Vagina (tissue), 2 donors: ENCODE data around the gene AMOTL1. TPM values are rescaled to one million over a fixed set of nuclear protein-coding genes. Genes with fewer than 3 reads are reported as not detected.

Experiments
- DNase-seq, 2 donors: peaks; one replicate each; pipeline ENCODE4 v3.0.0-alpha.2; 2017; ENCODE audit errors: extremely low spot score in 2 of 2
- H3K27ac ChIP-seq: fragments of 200-600 bp; sonication (generic); one replicate; pipeline ENCODE4 v1.5.1; 2019
- H3K27me3 ChIP-seq: fragments of 200-600 bp; sonication (generic); one replicate; pipeline ENCODE4 v1.5.1; 2019
- H3K36me3 ChIP-seq, 2 donors: fragments of 200-600 bp; sonication (generic); one replicate each; pipeline ENCODE4 v1.5.1; 2017 to 2019
- H3K4me1 ChIP-seq: fragments of 200-600 bp; sonication (generic); one replicate; pipeline ENCODE4 v1.5.1; 2019
- H3K4me3 ChIP-seq, 2 donors: fragments of 200-600 bp; sonication (generic); 1 replicate in 1 of 2; 2 replicates in 1 of 2; pipeline ENCODE4 v1.5.1; 2016 to 2019
- H3K9me3 ChIP-seq: fragments of 200-600 bp; sonication (generic); one replicate; pipeline ENCODE4 v1.5.1; 2019
- POLR2A ChIP-seq, 2 donors: fragments of 450-650 bp; IDR thresholded peaks; one replicate each; pipeline ENCODE4 v1.6.1; 2017; ENCODE audit warnings: antibody characterized with exemption in 2 of 2, mild to moderate bottlenecking in 2 of 2, moderate library complexity in 2 of 2
- POLR2AphosphoS5 ChIP-seq, 2 donors: sonication (generic); formaldehyde crosslinking; IDR thresholded peaks; one replicate each; pipeline ENCODE4 v1.9.0; 2017; ENCODE audit warnings: antibody characterized with exemption in 2 of 2, mild to moderate bottlenecking in 2 of 2, low read depth in 1 of 2; ENCODE audit not compliant: insufficient read depth in 1 of 2
- intact Hi-C: fragments of 100-400 bp; cut with DNase I; formaldehyde crosslinking; loops from one replicate; pipeline ENCODE4 v1.15.1; 2023
- total RNA-seq: library from RNA; depleted of rRNA; stranded (reverse); fragments of >200 nt; gene quantifications from one replicate; pipeline ENCODE4 v1.2.3, GENCODE V29; 2016
- TF ChIP-seq, protein P1 (sequence below), 3 experiments: fragments of 450-650 bp in 2 of 3; fragments of 200-600 bp in 1 of 3; sonication (generic) in 1 of 3; IDR thresholded peaks; one replicate each; pipeline ENCODE4 v1.5.1; 2017 to 2019; ENCODE audit warnings: antibody characterized with exemption in 3 of 3, mild to moderate bottlenecking in 2 of 3, moderate library complexity in 2 of 3

The AMOTL1 gene
- total RNA-seq, 1 donor from 2014 or later = 45.7 TPM

DNA sequence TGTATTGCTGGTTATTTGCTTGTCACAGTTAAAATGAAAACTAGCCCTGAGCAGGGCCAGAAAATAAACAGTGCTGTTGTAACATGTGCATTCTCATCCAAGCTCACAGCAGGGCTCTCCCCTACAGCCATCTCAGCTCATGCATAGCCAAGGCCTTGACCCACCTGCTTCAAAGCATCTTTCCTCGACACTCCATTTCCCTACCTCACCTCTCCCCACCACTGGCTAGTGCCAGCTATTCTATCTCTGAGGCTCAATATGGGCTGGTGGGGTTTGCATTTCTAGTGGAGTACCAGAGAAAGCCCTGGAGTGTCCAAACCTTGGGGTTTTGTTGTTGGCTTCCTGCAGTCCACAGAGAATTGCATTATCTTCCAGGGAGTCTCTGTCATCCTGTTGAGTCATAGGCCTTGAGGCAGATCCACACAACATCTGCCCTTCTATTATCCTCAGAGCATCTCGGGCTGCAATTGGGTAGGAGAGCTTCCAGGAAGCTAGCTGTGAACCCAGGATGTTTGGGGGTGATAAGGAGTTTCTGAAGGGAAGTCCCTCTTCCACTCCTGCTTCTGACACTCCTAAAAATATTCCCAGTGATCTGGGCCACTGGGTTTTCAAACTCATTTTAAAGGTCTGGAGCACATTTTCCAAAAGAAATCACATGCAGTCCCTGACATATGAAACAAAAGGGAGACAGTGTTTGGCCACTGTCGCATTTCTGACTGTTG lies 36.1 kb upstream of the AMOTL1 start:
- Histone ChIP-seq H3K4me3 (no peak overlapping the region), H3K36me3 (no peaks in the 10 kb centered on the region), H3K4me1 (peaks cover 6% of the 10 kb centered on the region), H3K27me3 (no peaks in the 10 kb centered on the region), H3K27ac (peak overlapping the region; percentile 28), H3K9me3 (no peaks in the 10 kb centered on the region)
- no peak for TF ChIP-seq POLR2AphosphoS5 (IDR thresholded peaks at IDR 0.05; ENCODE audit: insufficient read depth in 1 of 2, low read depth in 1 of 2)
- TF ChIP-seq POLR2A (IDR thresholded peaks at IDR 0.05) = no peak
- TF ChIP-seq, protein P1, sequence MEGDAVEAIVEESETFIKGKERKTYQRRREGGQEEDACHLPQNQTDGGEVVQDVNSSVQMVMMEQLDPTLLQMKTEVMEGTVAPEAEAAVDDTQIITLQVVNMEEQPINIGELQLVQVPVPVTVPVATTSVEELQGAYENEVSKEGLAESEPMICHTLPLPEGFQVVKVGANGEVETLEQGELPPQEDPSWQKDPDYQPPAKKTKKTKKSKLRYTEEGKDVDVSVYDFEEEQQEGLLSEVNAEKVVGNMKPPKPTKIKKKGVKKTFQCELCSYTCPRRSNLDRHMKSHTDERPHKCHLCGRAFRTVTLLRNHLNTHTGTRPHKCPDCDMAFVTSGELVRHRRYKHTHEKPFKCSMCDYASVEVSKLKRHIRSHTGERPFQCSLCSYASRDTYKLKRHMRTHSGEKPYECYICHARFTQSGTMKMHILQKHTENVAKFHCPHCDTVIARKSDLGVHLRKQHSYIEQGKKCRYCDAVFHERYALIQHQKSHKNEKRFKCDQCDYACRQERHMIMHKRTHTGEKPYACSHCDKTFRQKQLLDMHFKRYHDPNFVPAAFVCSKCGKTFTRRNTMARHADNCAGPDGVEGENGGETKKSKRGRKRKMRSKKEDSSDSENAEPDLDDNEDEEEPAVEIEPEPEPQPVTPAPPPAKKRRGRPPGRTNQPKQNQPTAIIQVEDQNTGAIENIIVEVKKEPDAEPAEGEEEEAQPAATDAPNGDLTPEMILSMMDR (IDR thresholded peaks at IDR 0.05) = no peak
- intact Hi-C loops = no loop called here
- no peak for DNase-seq

DNA sequence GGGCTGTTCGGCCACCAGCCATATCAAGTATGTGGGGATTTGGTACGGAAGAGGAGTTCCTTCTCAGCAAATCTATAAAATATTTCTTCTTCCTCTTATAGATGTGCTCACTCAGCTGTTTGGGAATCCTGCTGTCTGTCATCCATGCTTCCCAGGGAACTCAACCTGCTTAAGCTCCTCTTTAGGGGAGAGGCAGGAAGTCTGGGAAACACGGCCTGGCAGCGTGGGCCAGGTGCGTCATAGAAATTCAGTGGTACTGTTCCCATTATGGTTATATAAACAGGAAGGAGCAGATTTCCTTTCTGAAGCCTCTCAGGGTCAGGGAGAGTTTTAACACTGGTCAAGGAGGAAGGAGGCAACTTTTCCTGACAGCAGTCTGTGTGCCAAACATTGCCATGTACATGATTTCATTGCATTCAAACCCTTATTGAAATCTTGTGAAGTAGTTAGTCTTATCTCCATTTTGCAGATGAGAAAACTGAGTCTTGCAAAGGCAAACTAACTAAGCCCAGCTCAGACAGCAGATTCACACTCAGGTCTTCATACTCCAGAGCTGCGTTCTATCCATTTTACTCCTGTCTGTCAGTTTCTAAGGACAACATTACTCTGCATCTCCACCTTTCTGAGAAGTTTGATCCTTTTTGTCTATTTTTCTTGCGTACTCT lies 35.4 kb upstream of the AMOTL1 start:
- H3K27me3 ChIP-seq = no peaks in the 10 kb centered on the region
- intact Hi-C loops = no loop called here
- H3K9me3 ChIP-seq = no peaks in the 10 kb centered on the region
- H3K27ac ChIP-seq = peak overlapping the region; percentile 28
- TF ChIP-seq POLR2AphosphoS5 (IDR thresholded peaks at IDR 0.05; ENCODE audit: insufficient read depth in 1 of 2, low read depth in 1 of 2) = peak in 1 of 2 donors; percentile 71
- no peak for TF ChIP-seq POLR2A (IDR thresholded peaks at IDR 0.05)
- H3K36me3 ChIP-seq = no peaks in the 10 kb centered on the region
- no peak overlapping the region for H3K4me3 ChIP-seq
- no peak for DNase-seq
- peaks cover 6% of the 10 kb centered on the region for H3K4me1 ChIP-seq

DNA sequence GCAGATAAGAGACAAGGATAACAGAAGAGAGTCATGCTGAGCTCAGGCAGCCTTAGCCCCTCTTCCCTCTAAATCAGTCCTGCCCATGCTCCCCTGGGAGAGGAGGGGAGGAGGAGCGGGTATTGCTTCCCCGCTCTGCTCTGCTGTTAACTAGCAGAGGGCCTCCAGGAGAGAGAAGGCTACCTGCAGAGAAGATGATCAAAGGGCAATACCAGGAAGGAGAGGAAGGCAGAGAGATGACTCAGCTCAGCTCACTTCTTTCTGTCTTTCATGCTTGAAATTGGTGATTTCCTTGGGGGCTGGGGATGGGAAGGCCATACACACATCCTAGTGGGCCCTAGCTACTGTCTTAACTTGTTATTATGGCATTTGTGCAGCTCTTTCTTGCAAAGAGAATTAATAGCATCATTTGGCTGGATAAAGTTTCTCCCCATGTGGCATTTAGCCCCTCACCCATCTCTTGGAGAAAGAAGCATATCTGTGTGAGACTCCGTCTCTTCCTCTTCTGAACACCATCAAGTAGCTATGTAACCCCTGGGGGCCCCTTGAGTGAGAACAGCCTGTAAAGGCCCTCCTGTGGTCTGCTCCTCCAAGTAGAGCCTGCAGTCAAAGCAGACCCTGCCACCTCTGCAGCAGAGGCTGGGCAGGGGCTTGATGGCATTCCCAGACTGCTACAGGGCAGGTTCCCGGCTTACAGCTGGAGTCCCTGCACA lies 33.4 kb upstream of the AMOTL1 start:
- no peaks in the 10 kb centered on the region for H3K36me3 ChIP-seq
- H3K4me3 ChIP-seq = no peak overlapping the region
- TF ChIP-seq, protein P1 (IDR thresholded peaks at IDR 0.05) = no peak
- TF ChIP-seq POLR2A (IDR thresholded peaks at IDR 0.05) (no peak), POLR2AphosphoS5 (IDR thresholded peaks at IDR 0.05; ENCODE audit: insufficient read depth in 1 of 2, low read depth in 1 of 2) (no peak)
- H3K27ac ChIP-seq = no peak overlapping the region
- no peaks in the 10 kb centered on the region for H3K9me3 ChIP-seq
- intact Hi-C loops = no loop called here
- H3K4me1 ChIP-seq = peaks cover 6% of the 10 kb centered on the region
- no peaks in the 10 kb centered on the region for H3K27me3 ChIP-seq
- no peak for DNase-seq

DNA sequence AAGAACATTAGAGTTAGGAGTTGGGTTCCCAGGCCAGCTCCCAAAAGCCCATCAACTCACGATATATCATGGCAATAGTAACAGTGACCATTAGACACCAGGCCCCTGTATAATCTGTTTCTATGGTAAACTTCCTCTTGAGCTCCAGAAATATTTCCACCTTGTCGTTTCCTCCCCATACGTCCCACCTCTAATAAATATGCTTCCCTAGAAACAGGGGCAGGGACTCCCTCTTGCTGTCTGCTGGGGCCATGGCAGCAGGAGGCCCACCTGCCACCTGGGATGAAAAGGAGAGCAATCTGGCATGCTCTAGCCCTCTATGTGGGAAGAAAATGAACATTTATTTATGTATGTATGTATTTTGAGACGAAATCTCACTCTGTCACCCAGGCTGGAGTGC lies 32.2 kb upstream of the AMOTL1 start:
- Histone ChIP-seq H3K4me1 (peaks cover 8% of the 10 kb centered on the region), H3K9me3 (no peaks in the 10 kb centered on the region), H3K27me3 (no peaks in the 10 kb centered on the region), H3K4me3 (no peak overlapping the region), H3K36me3 (no peaks in the 10 kb centered on the region), H3K27ac (no peak overlapping the region)
- intact Hi-C loops = no loop called here
- no peak for TF ChIP-seq POLR2A (IDR thresholded peaks at IDR 0.05)
- TF ChIP-seq, protein P1 (IDR thresholded peaks at IDR 0.05) = no peak
- TF ChIP-seq POLR2AphosphoS5 (IDR thresholded peaks at IDR 0.05; ENCODE audit: insufficient read depth in 1 of 2, low read depth in 1 of 2) = no peak
- no peak for DNase-seq

DNA sequence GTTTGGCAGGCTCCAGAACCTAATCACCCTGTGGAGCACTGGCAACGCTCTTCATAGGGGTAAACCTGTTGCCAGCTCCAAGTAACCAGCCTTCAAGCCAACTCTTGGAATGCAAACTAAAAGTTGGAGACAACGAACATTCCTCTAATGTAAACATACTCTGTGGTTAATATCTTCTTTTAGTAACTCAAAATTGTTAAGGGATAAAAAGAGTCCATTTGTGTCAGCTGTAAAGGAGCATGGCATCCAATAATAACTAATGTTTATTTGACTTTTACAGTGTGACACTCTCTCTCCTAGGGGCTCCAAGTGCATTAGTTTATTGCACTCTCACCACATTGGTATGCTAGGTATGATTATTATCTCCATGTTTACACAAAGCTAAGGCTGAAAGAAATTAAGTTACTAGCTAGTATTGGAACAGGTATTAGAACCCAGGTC lies 31.0 kb upstream of the AMOTL1 start:
- Histone ChIP-seq H3K36me3 (no peaks in the 10 kb centered on the region), H3K9me3 (no peaks in the 10 kb centered on the region), H3K27me3 (no peaks in the 10 kb centered on the region), H3K27ac (no peak overlapping the region), H3K4me3 (no peak overlapping the region), H3K4me1 (peaks cover 13% of the 10 kb centered on the region)
- TF ChIP-seq POLR2A (IDR thresholded peaks at IDR 0.05) (no peak), POLR2AphosphoS5 (IDR thresholded peaks at IDR 0.05; ENCODE audit: insufficient read depth in 1 of 2, low read depth in 1 of 2) (no peak)
- TF ChIP-seq, protein P1 (IDR thresholded peaks at IDR 0.05) = no peak
- DNase-seq = no peak
- intact Hi-C loops = no loop called here
